Gastrocnemius medialis (tissue), 4 donors: ENCODE measurements around the gene TIMM21. TPM values are rescaled to one million over a fixed set of nuclear protein-coding genes. Genes with fewer than 3 reads are reported as not detected.

Experiments
- ATAC-seq, 2 donors: fragments of 150-250 bp; one replicate each; pipeline ENCODE4 v1.9.1; 2016
- DNase-seq, 2 donors: peaks; one replicate each; pipeline ENCODE4 v3.0.0-alpha.2; 2019
- H3K27ac ChIP-seq, 4 donors: fragments of 200-600 bp; sonication (generic); 1 replicate in 1 of 4; 2 replicates in 3 of 4; pipeline ENCODE4 v1.5.1; 2016 to 2018; ENCODE audit warnings: mild to moderate bottlenecking in 2 of 4, moderate library complexity in 1 of 4
- H3K27me3 ChIP-seq, 3 donors: fragments of 200-600 bp; sonication (generic) in 2 of 3; 1 replicate in 1 of 3; 2 replicates in 2 of 3; pipeline versions ENCODE4 v1.5.1 to v1.6.0; 2016 to 2019; ENCODE audit warnings: mild to moderate bottlenecking in 1 of 3, moderate library complexity in 1 of 3
- H3K36me3 ChIP-seq, 2 donors: fragments of 200-600 bp; sonication (generic) in 1 of 2; one replicate each; pipeline ENCODE4 v1.5.1; 2017 to 2018
- H3K4me1 ChIP-seq, 2 donors: fragments of 200-600 bp; sonication (generic) in 1 of 2; one replicate each; pipeline ENCODE4 v1.5.1; 2016 to 2017; ENCODE audit warnings: mild to moderate bottlenecking in 2 of 2
- H3K4me3 ChIP-seq, 4 donors: fragments of 200-600 bp; sonication (generic) in 3 of 4; 1 replicate in 1 of 4; 2 replicates in 3 of 4; pipeline ENCODE4 v1.5.1; 2016 to 2019; ENCODE audit warnings: mild to moderate bottlenecking in 2 of 4
- H3K9me3 ChIP-seq, 3 donors: fragments of 200-600 bp; sonication (generic) in 2 of 3; 1 replicate in 1 of 3; 2 replicates in 2 of 3; pipeline ENCODE4 v1.5.1; 2016 to 2019
- POLR2A ChIP-seq, 2 donors: fragments of 450-650 bp; IDR thresholded peaks; one replicate each; pipeline ENCODE4 v1.6.1; 2017; ENCODE audit warnings: antibody characterized with exemption in 2 of 2, mild to moderate bottlenecking in 2 of 2, moderate library complexity in 2 of 2
- in situ Hi-C, 4 donors: fragments of 200-750 bp; cut with MboI; loops; one replicate each; pipeline versions ENCODE4 v1.15.0 to v1.8.0; 2017; ENCODE audit warnings: low sequenced_read_pairs in 4 of 4
- intact Hi-C: fragments of 100-400 bp; cut with DNase I; formaldehyde crosslinking; loops from one replicate; pipeline ENCODE4 v1.15.1; 2023; ENCODE audit warnings: low total_unique reads
- total RNA-seq, 4 donors: library from RNA; depleted of rRNA; stranded (reverse); fragments of >200 nt; gene quantifications; one replicate each; pipeline versions ENCODE4 v1.1.0 to v1.2.3, GENCODE V29; 2016
- TF ChIP-seq, protein P1 (sequence below), 5 experiments: fragments of 450-650 bp in 3 of 5; fragments of 200-600 bp in 2 of 5; sonication (generic) in 2 of 5; IDR thresholded peaks in 4 of 5; conservative IDR thresholded peaks in 1 of 5; 1 replicate in 4 of 5; 2 replicates in 1 of 5; pipeline ENCODE4 v1.5.1; 2016 to 2019; ENCODE audit warnings: antibody characterized with exemption in 5 of 5, mild to moderate bottlenecking in 3 of 5, moderate library complexity in 3 of 5

Gene TIMM21
- total RNA-seq, 4 donors from 2014 or later, result 40.0 to 108 (median 75.8) TPM

DNA sequence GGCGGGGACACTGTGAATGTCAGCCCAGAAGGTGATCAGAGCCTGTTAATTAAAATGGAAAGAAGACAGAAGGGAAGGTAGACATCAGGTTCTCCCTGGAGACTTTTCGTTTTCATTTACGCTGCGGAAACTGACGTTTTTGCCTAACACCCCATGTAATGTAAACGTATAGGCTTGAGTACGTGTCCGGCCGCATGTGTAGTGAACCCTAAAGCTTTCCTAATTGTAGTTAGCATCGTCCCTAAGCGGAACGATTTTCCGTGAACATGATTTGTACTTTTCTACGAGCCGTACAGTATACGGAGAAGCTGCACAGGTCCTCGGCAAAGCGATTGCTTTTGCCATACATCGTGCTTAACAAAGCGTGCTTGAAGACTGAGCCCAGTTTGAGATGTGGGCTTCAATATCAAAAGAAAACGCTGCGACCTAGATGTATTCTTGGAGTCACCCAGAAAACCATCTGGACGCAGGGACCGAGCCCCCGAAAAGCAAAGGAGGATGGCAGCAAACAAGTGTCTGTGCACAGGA is 284 bp downstream of the TIMM21 start:
- intact Hi-C loops, result loop anchor here (1.0 to 2.0 kb wide), 2 partner anchors 144 to 348 kb away; partner anchors contain the start of gene CNDP2
- no peaks in the 10 kb centered on the region for H3K36me3 ChIP-seq
- in situ Hi-C loops, result no loop called here
- H3K27me3 ChIP-seq, result no peaks in the 10 kb centered on the region
- TF ChIP-seq, protein P1, sequence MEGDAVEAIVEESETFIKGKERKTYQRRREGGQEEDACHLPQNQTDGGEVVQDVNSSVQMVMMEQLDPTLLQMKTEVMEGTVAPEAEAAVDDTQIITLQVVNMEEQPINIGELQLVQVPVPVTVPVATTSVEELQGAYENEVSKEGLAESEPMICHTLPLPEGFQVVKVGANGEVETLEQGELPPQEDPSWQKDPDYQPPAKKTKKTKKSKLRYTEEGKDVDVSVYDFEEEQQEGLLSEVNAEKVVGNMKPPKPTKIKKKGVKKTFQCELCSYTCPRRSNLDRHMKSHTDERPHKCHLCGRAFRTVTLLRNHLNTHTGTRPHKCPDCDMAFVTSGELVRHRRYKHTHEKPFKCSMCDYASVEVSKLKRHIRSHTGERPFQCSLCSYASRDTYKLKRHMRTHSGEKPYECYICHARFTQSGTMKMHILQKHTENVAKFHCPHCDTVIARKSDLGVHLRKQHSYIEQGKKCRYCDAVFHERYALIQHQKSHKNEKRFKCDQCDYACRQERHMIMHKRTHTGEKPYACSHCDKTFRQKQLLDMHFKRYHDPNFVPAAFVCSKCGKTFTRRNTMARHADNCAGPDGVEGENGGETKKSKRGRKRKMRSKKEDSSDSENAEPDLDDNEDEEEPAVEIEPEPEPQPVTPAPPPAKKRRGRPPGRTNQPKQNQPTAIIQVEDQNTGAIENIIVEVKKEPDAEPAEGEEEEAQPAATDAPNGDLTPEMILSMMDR (IDR thresholded peaks at IDR 0.05 in 4 of 5, conservative IDR thresholded peaks at IDR 0.05 in 1 of 5), result no peak
- TF ChIP-seq POLR2A (IDR thresholded peaks at IDR 0.05), result no peak
- peaks cover 30 to 45% of the 10 kb centered on the region in 2 donors for H3K4me1 ChIP-seq
- DNase-seq (no peak), ATAC-seq (peak; percentile 1 to 3)
- H3K27ac ChIP-seq, result peak overlapping the region; percentile 89 to 94 (median 92)
- no peaks in the 10 kb centered on the region for H3K9me3 ChIP-seq
- H3K4me3 ChIP-seq, result peak overlapping the region; percentile 63 to 95 (median 81)

DNA sequence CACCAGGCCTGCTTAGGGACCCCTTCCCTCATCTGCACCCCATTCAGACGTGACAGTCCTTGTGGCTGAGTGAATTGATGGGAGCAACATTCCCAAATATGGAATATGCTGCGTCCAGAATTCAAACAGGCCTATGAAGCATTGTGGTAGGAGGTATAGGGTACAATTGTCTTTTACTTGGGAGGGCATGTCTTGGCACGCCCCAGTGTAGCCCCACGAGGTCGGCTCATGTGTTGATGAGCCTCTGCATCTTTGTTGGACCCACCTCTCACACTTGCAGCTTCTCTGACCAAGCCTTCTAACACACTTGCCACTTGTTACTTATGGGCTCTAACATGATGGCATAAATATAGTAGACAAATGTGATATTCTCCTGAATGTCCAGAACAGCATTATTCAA is 1.6 kb downstream of the TIMM21 start:
- intact Hi-C loops, result loop anchor here (2.0 to 10.0 kb wide), 2 partner anchors 143 to 1055 kb away; partner anchors contain the start of gene PTGR3
- ATAC-seq (no peak), DNase-seq (no peak)
- peak overlapping the region; percentile 63 to 95 (median 81) for H3K4me3 ChIP-seq
- H3K27me3 ChIP-seq, result no peaks in the 10 kb centered on the region
- no peaks in the 10 kb centered on the region for H3K9me3 ChIP-seq
- no peak for TF ChIP-seq POLR2A (IDR thresholded peaks at IDR 0.05)
- TF ChIP-seq, protein P1 (IDR thresholded peaks at IDR 0.05 in 4 of 5, conservative IDR thresholded peaks at IDR 0.05 in 1 of 5), result no peak
- in situ Hi-C loops, result no loop called here
- H3K4me1 ChIP-seq, result peaks cover 30 to 45% of the 10 kb centered on the region in 2 donors
- no peak overlapping the region for H3K27ac ChIP-seq
- peaks cover 0 to 4% of the 10 kb centered on the region in 2 donors for H3K36me3 ChIP-seq

DNA sequence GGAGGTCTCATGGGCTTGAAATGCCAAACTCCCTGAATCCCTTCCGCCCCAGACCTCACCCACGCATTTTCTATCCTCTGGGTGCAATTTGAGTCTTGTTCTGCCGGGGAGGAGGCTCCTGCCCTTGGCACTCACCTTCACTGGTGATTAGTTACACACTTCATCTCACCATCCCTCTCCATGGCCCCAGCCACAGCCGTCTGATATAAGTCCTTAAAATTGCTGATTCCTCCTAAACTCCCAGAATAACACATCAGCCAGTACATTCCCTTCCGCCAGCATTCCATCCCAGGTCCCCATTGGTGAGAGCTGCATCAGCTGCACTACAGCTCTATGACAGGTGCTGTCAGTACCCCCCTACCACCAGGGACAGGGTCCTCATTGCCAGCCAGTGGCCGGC is 3.9 kb downstream of the TIMM21 start:
- TF ChIP-seq, protein P1 (IDR thresholded peaks at IDR 0.05 in 4 of 5, conservative IDR thresholded peaks at IDR 0.05 in 1 of 5), result no peak
- no peak for TF ChIP-seq POLR2A (IDR thresholded peaks at IDR 0.05)
- Histone ChIP-seq H3K27ac (peak overlapping the region in 1 of 4 donors; percentile 24), H3K4me1 (peaks cover 27 to 42% of the 10 kb centered on the region in 2 donors), H3K27me3 (no peaks in the 10 kb centered on the region), H3K4me3 (no peak overlapping the region), H3K36me3 (peaks cover 0 to 25% of the 10 kb centered on the region in 2 donors), H3K9me3 (no peaks in the 10 kb centered on the region)
- in situ Hi-C loops, result no loop called here
- intact Hi-C loops, result loop anchor here (10.0 kb wide), 1 partner anchor 1053 kb away; the partner anchor contains the start of gene PTGR3
- no peak for DNase-seq
- ATAC-seq, result no peak

DNA sequence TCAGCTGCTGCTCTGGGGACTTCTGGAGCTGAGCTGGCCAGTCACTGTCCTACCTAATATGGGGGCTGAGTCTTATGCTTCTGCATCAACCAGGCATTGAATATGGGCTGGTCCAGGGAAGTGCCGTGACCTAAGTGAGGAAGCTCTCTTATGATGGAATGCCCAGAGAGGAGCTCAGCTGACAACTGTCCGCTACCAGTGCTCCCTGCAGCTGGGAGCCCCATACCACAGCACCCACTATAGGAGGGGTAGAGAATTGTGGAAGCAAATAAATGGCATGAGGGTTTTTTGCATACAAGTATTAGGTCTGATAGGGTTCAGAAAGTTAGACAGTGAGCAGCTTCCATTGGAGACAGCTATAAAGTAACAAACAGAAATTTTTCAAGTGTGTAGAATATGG is 4.5 kb downstream of the TIMM21 start:
- H3K27ac ChIP-seq, result no peak overlapping the region
- ATAC-seq (no peak), DNase-seq (no peak)
- H3K4me1 ChIP-seq, result peaks cover 26 to 40% of the 10 kb centered on the region in 2 donors
- no peak for TF ChIP-seq POLR2A (IDR thresholded peaks at IDR 0.05)
- TF ChIP-seq, protein P1 (IDR thresholded peaks at IDR 0.05 in 4 of 5, conservative IDR thresholded peaks at IDR 0.05 in 1 of 5), result no peak
- H3K36me3 ChIP-seq, result peaks cover 0 to 25% of the 10 kb centered on the region in 2 donors
- in situ Hi-C loops, result no loop called here
- no peak overlapping the region for H3K4me3 ChIP-seq
- no peaks in the 10 kb centered on the region for H3K27me3 ChIP-seq
- intact Hi-C loops, result loop anchor here (10.0 kb wide), 1 partner anchor 1052 kb away; the partner anchor contains the start of gene PTGR3
- H3K9me3 ChIP-seq, result no peaks in the 10 kb centered on the region
